ENCODE results near the gene GPER1. TPM values are rescaled to one million over a fixed set of nuclear protein-coding genes. Genes with fewer than 3 reads are reported as not detected.

The GPER1 gene
- total RNA-seq, 1 experiment from 2014 or later, result 4.9 TPM

DNA sequence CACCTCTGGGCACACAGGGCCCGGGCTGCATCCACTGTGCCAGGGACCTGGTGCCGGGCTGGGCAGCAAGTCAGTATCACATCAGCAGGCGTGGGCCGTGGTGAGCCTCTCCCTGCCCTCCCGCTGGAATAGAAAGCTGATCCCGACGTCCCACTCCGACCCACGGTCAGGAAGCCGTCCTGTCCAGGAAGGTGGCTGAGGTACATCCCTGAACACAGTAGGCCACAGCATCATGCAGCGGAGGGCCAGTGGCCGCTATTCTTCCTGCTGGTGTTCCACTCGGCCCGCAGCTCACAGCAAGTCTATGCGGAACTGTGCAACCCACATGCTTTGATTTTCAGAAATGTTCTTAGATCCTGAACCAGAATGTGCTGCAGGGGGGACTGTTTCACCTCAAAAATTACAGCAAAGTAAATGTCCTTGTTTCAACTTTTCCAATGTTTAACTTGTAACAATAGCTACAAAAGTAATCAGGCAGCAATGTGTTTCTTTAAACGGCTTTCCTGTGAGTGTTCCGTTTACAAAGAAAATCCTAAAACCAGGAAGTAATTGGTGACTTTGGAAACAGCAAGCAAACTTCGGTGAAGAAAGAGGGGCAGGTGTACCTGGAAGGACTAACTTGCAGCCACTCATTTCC is 44.2 kb upstream of the GPER1 start:
- Histone ChIP-seq H3K4me2 (ENCODE audit: low read length) (peak overlapping the region; percentile 80), H3K9ac (ENCODE audit: low read length) (peak overlapping the region; percentile 79), H3K79me2 (ENCODE audit: low read length) (peaks cover 29% of the 10 kb centered on the region; the same call in 1 of the 2 replicates), H3K36me3 (ENCODE audit: low read depth, low read length) (no peaks in the 10 kb centered on the region), H3K9me3 (ENCODE audit: low read length) (no peaks in the 10 kb centered on the region), H3F3A (ENCODE audit: low read length, unreplicated experiment) (no peaks in the 10 kb centered on the region), H3K27ac (ENCODE audit: low read length) (peak overlapping the region; percentile 93), H3K9me2 (replicated peaks; ENCODE audit: low read length) (no peaks in the 10 kb centered on the region), H3K27me3 (ENCODE audit: low read length) (no peaks in the 10 kb centered on the region), H4K20me1 (ENCODE audit: low read length) (peaks cover 5% of the 10 kb centered on the region; the same call in 1 of the 2 replicates), H3K4me1 (ENCODE audit: insufficient read depth, low read length) (peaks cover 30% of the 10 kb centered on the region), H2AFZ (ENCODE audit: low read length) (peak overlapping the region; percentile 81), H3K4me3 (ENCODE audit: low read length) (peak overlapping the region; percentile 63)
- TF ChIP-seq, protein P1, sequence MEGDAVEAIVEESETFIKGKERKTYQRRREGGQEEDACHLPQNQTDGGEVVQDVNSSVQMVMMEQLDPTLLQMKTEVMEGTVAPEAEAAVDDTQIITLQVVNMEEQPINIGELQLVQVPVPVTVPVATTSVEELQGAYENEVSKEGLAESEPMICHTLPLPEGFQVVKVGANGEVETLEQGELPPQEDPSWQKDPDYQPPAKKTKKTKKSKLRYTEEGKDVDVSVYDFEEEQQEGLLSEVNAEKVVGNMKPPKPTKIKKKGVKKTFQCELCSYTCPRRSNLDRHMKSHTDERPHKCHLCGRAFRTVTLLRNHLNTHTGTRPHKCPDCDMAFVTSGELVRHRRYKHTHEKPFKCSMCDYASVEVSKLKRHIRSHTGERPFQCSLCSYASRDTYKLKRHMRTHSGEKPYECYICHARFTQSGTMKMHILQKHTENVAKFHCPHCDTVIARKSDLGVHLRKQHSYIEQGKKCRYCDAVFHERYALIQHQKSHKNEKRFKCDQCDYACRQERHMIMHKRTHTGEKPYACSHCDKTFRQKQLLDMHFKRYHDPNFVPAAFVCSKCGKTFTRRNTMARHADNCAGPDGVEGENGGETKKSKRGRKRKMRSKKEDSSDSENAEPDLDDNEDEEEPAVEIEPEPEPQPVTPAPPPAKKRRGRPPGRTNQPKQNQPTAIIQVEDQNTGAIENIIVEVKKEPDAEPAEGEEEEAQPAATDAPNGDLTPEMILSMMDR (conservative IDR thresholded peaks at IDR 0.05; ENCODE audit: low read depth, low read length), result no peak
- no peak for TF ChIP-seq EZH2 (IDR thresholded peaks at IDR 0.05; ENCODE audit: low read length, unreplicated experiment)
- no peak for TF ChIP-seq EZH2phosphoT487 (IDR thresholded peaks at IDR 0.05; ENCODE audit: borderline replicate concordance, low read length)
- peak; percentile 5 for ATAC-seq
- intact Hi-C loops (cut with micrococcal nuclease), result loop anchor here (5.0 kb wide), 2 partner anchors 51 to 211 kb away; partner anchors contain the start of gene SUN1
- peak; percentile 4 for DNase-seq
- TSS peak; percentile 89 for BruUV-seq (replicated peaks)
- POLR2A ChIA-PET (ENCODE audit: unreplicated experiment), result no interaction called here
- CTCF ChIA-PET, result interaction anchor here (1.9 kb wide), 1 partner anchor 51 kb away, joined by 12 read pairs; no protein-coding TSS in a partner anchor

DNA sequence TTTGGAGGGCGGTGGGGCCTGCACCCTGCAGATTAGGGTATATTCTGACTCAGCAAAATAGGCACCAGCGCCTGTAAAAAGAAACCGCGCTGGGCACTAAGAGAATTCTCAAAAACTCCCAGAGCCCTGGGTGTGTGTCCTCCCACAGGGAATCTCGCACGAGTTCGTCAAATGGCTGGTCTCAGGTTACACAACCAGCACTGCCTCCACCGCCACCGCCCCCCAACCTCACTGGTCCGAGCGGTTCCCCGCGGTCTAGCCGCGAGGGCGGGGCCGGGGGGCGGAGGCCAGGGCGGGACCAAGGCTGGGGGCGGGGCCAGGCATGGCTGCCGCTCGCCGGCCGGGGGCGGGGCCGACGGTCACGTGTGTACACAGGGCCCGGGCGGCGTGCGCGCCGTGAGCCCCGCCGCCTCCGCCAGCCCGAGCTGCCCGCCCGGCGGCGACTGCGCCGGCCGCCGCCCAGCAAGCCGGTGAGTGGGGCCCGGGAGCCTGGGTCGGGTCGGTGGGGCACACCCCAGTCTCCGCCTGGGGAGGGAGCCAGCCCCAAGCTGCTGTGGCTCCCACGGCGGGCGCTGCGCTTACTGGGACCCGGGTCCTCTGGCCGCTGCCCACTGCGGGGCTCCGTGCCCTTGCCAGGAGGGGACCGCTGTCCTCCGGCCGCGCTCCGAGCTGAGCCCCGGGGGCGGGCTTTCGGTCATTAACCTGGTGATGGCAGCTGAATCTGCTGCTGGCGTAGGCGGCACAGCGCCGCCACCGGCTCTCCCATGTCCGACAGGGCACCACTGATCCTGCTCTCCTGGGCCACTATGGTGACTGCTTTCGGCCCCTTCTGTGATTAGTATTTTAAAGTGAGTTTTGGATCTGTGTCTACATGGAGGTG is 43.5 kb upstream of the GPER1 start, which contains the start of gene GPR146:
TSS of gene GPR146 (plus strand) at position 358 of the 880 bp plus-strand sequence. CDS start 12,970 bp downstream, outside the sequence.
- TF ChIP-seq EZH2phosphoT487 (IDR thresholded peaks at IDR 0.05; ENCODE audit: borderline replicate concordance, low read length), result no peak
- TF ChIP-seq, protein P1 (conservative IDR thresholded peaks at IDR 0.05; ENCODE audit: low read depth, low read length), result peak; percentile 69

More for the DNA sequence above, 43.5 kb upstream of the GPER1 start, which contains the start of gene GPR146:
- H3K9me3 ChIP-seq (ENCODE audit: low read length), result no peaks in the 10 kb centered on the region
- peak within 1 kb of the TSS; percentile 98 for H3K4me2 ChIP-seq (ENCODE audit: low read length)
- no TSS peak for BruUV-seq (replicated peaks)
- CTCF ChIA-PET, result interaction anchor here (0.7 to 1.9 kb wide), 2 partner anchors 52 to 137 kb away, joined by 3 to 12 read pairs; no protein-coding TSS in a partner anchor
- intact Hi-C loops (cut with micrococcal nuclease), result loop anchor here (5.0 kb wide), 2 partner anchors 52 to 212 kb away; partner anchors contain the start of gene SUN1
- peaks cover 5% of the 10 kb centered on the region; the same call in 1 of the 2 replicates for H4K20me1 ChIP-seq (ENCODE audit: low read length)
- H3K9ac ChIP-seq (ENCODE audit: low read length), result peak within 1 kb of the TSS; percentile 79
- H3K79me2 ChIP-seq (ENCODE audit: low read length), result peaks cover 29% of the 10 kb centered on the region; the same call in 1 of the 2 replicates
- H3K36me3 ChIP-seq (ENCODE audit: low read depth, low read length), result no peaks in the 10 kb centered on the region
- peak within 1 kb of the TSS; percentile 88 for H3K4me3 ChIP-seq (ENCODE audit: low read length)
- H3K27ac ChIP-seq (ENCODE audit: low read length), result peak within 1 kb of the TSS; percentile 93
- H3K27me3 ChIP-seq (ENCODE audit: low read length), result no peaks in the 10 kb centered on the region
- peaks cover 30% of the 10 kb centered on the region for H3K4me1 ChIP-seq (ENCODE audit: insufficient read depth, low read length)
- no peaks in the 10 kb centered on the region for H3K9me2 ChIP-seq (replicated peaks; ENCODE audit: low read length)
- H3F3A ChIP-seq (ENCODE audit: low read length, unreplicated experiment), result no peaks in the 10 kb centered on the region
- DNase-seq (peak; percentile 95), ATAC-seq (peak; percentile 91)
- POLR2A ChIA-PET (ENCODE audit: unreplicated experiment), result no interaction called here
- H2AFZ ChIP-seq (ENCODE audit: low read length), result peak within 1 kb of the TSS; percentile 81

All from PC-3 (cell line).